ENCODE data around the gene ANGPTL3.

ANGPTL3 gene

DNA sequence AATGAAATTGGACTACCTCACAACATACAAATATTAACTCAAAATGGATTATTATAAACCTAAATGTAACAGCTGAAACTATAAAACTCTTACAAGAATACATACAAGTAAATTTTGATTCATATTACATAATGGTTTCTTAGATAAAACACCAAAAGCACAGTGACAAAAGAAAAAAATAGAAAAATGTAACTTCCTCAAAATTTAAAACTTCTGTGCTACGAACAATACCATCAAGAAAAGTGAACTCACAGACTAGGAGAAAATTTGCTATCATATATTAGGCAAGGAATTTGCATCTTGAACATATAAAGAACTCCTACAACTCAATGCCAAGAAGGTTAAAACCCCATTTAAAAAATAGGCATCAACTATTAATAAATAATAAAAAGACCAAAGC, 31.2 kb downstream of the ANGPTL3 start:
- Histone ChIP-seq H3K27me3 (ENCODE audit: low read depth, low read length) (no peaks in the 10 kb centered on the region), H3K9me3 (ENCODE audit: control insufficient read depth in 1 of 2, low read length in 2 of 2) (peaks cover 0 to under 1% of the 10 kb centered on the region in 2 donors), H3K36me3 (ENCODE audit: control insufficient read depth in 1 of 2, insufficient read depth in 2 of 2, low read length in 2 of 2) (peaks cover 23 to 26% of the 10 kb centered on the region in 2 donors), H3K4me1 (ENCODE audit: control insufficient read depth in 1 of 2, insufficient read depth in 2 of 2, low read length in 2 of 2) (no peaks in the 10 kb centered on the region), H3K4me3 (ENCODE audit: low read depth in 1 of 2, low read length in 2 of 2) (no peak overlapping the region), H3K27ac (ENCODE audit: low read length) (no peak overlapping the region)

DNA sequence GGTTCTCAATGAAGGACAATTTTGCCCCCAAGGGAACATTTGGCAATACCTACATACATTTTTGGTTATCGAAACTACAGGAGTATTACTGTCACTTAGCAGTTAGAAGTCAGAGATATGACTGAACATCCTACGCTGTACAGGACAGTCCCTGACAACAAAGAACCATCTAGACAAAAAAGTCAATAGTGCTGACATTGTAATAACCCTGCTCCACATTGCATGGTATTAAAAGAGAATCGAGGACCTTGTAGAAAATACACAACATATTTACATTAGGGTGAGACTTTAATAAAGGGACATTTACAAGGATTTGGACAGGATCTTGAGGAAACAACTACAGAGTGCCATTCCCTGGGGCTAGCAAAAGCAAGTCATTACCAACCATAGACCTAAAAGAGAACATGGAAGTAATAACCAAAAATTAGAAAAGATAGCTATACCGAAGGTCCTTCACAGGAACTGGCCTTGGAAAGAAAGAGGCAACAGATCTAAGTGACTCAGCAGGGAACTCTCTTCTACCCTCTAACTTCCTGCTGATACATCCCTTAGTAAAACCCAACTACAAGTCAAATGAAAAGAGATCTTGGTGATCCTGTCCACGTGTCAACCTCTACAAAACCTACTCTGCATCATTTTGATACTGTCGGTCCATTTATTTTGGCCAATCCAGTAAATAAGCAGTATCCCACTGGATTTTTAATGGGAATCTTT, 40.2 kb downstream of the ANGPTL3 start:
- Histone ChIP-seq H3K27ac (ENCODE audit: low read length) (no peak overlapping the region), H3K36me3 (ENCODE audit: control insufficient read depth in 1 of 2, insufficient read depth in 2 of 2, low read length in 2 of 2) (peaks cover 6 to 25% of the 10 kb centered on the region in 2 donors), H3K4me1 (ENCODE audit: control insufficient read depth in 1 of 2, insufficient read depth in 2 of 2, low read length in 2 of 2) (no peaks in the 10 kb centered on the region), H3K9me3 (ENCODE audit: control insufficient read depth in 1 of 2, low read length in 2 of 2) (peaks cover 0 to 3% of the 10 kb centered on the region in 2 donors), H3K27me3 (ENCODE audit: low read depth, low read length) (no peaks in the 10 kb centered on the region), H3K4me3 (ENCODE audit: low read depth in 1 of 2, low read length in 2 of 2) (no peak overlapping the region)

DNA sequence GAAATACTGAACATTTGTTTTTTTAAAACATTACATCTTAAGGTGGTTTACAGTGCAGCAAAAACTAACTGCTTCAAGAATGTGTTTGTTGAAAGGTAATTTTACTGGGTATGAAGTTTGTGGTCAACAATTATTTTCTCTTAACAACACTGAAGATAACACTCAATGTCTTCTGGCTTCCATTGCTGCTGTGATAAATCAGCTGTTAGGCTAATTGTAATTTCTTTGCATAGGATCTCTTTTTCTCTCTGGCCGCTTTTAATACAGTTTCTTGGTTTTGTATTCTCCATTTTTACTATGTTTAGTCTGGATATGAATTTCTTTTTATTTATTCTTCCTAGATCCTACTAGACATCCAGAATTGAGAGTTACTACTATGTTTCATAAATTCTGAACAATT, 46.0 kb downstream of the ANGPTL3 start:
- Histone ChIP-seq H3K9me3 (ENCODE audit: control insufficient read depth in 1 of 2, low read length in 2 of 2) (no peaks in the 10 kb centered on the region), H3K4me1 (ENCODE audit: control insufficient read depth in 1 of 2, insufficient read depth in 2 of 2, low read length in 2 of 2) (no peaks in the 10 kb centered on the region), H3K27ac (ENCODE audit: low read length) (no peak overlapping the region), H3K36me3 (ENCODE audit: control insufficient read depth in 1 of 2, insufficient read depth in 2 of 2, low read length in 2 of 2) (peaks cover 11 to 30% of the 10 kb centered on the region in 2 donors), H3K27me3 (ENCODE audit: low read depth, low read length) (no peaks in the 10 kb centered on the region), H3K4me3 (ENCODE audit: low read depth in 1 of 2, low read length in 2 of 2) (no peak overlapping the region)

DNA sequence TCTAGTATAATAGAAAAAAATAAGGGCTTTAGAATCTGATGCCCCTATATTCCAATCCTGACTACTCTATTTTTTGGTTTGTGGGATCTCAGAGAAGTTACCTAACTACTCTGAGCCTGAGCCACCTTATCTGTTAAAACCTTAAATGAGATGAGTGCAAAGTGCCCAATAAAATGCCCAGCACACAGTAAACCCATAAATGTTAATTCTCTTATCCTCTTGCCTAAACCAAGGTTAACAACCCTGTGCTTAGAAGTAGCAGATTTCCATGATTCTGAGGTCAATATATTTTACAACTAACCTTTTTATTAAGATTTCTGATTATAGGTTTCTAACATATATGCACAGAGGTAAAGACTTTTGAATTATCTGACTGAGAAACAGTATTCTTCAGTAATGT, 55.1 kb downstream of the ANGPTL3 start:
- H3K36me3 ChIP-seq (ENCODE audit: control insufficient read depth in 1 of 2, insufficient read depth in 2 of 2, low read length in 2 of 2), result peaks cover 4% of the 10 kb centered on the region in 2 donors
- no peaks in the 10 kb centered on the region for H3K4me1 ChIP-seq (ENCODE audit: control insufficient read depth in 1 of 2, insufficient read depth in 2 of 2, low read length in 2 of 2)
- no peak overlapping the region for H3K27ac ChIP-seq (ENCODE audit: low read length)
- no peaks in the 10 kb centered on the region for H3K9me3 ChIP-seq (ENCODE audit: control insufficient read depth in 1 of 2, low read length in 2 of 2)
- no peak overlapping the region for H3K4me3 ChIP-seq (ENCODE audit: low read depth in 1 of 2, low read length in 2 of 2)
- no peaks in the 10 kb centered on the region for H3K27me3 ChIP-seq (ENCODE audit: low read depth, low read length)

DNA sequence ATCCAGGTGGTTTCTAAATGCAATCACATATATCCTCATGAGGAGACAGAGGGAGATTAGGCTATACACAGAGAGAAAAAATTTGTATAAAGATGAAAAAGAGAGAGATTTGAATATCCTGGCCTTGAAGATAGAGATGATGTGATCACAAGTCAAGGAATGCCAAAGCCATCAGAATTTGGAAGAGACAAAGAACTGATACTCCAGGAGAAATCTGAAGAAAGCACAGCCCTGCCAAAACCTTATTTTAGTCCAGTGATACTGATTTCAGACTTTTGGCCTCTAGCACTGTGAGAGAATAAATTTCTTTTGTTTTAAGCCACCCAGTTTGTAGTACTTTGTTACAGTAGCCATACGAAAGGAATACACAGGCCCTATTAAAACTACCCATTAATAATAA, 57.4 kb downstream of the ANGPTL3 start:
- H3K4me3 ChIP-seq (ENCODE audit: low read depth in 1 of 2, low read length in 2 of 2), result no peak overlapping the region
- H3K27me3 ChIP-seq (ENCODE audit: low read depth, low read length), result no peaks in the 10 kb centered on the region
- H3K4me1 ChIP-seq (ENCODE audit: control insufficient read depth in 1 of 2, insufficient read depth in 2 of 2, low read length in 2 of 2), result no peaks in the 10 kb centered on the region

More for the DNA sequence above, 57.4 kb downstream of the ANGPTL3 start:
- H3K36me3 ChIP-seq (ENCODE audit: control insufficient read depth in 1 of 2, insufficient read depth in 2 of 2, low read length in 2 of 2), result peaks cover 4% of the 10 kb centered on the region in 2 donors
- no peaks in the 10 kb centered on the region for H3K9me3 ChIP-seq (ENCODE audit: control insufficient read depth in 1 of 2, low read length in 2 of 2)
- H3K27ac ChIP-seq (ENCODE audit: low read length), result no peak overlapping the region

Measured in muscle layer of duodenum (tissue), 2 donors.